AG09309 (cell line): ENCODE results near the gene P2RX1.

Experiments
- DNase-seq: peaks from one replicate; pipeline ENCODE4 v3.0.0-alpha.2; 2010; ENCODE audit warnings: low read depth
- H3K4me3 ChIP-seq: 2 replicates; pipeline ENCODE4 v1.5.1; 2011; ENCODE audit warnings: mild to moderate bottlenecking, low read depth, low read length, moderate library complexity; ENCODE audit not compliant: control insufficient read depth
- CTCF ChIP-seq: IDR thresholded peaks from 2 replicates; pipeline ENCODE4 v1.5.1; 2011; ENCODE audit warnings: mild to moderate bottlenecking, low read depth, low read length, inconsistent platforms; ENCODE audit not compliant: insufficient read depth, control insufficient read depth; ENCODE audit errors: missing control alignments

The P2RX1 gene

DNA sequence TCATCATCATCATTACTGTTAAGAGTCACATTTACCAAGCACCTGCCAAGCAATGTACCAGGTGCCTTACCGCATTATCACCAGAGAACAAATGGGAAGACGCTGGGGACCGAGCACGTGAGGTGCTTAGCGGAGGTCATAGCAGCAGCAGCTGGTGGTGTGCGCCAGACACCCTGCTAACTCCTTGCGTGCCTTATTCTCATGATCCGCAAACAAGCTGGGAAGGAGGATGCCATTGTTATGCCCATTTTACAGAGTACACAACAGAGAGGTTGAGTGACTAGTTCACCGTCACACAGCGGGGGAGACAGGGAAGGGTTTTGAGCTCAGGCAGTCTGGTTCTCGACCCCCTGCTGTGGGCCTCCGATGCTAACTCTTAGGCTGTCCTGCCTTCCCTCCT, 40.7 kb upstream of the P2RX1 start:
- no peak for DNase-seq
- TF ChIP-seq CTCF = no peak

GRCh38 chr17:3956327-3956957, 40.2 kb upstream of the P2RX1 start:
- TF ChIP-seq CTCF = no peak
- H3K4me3 ChIP-seq = no peak overlapping the region
- DNase-seq = no peak

More for the DNA sequence above, 40.7 kb upstream of the P2RX1 start:
- no peak overlapping the region for H3K4me3 ChIP-seq

DNA sequence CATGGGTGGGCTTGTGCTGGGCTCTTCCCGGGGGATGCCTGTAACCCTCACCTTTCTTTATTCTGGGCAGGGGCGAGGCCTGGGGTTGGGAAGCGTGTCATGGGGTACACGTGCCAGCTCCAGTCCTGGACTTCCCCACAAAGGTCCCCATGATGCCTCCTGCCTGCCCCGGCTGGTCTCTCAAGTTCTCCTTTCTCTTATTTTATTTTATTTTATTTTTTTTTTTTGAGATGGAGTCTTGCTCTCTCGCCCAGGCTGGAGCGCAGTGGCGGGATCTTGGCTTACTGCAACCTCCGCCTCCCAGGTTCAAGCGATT, 39.4 kb upstream of the P2RX1 start:
- no peak for DNase-seq
- TF ChIP-seq CTCF = no peak
- H3K4me3 ChIP-seq = no peak overlapping the region

DNA sequence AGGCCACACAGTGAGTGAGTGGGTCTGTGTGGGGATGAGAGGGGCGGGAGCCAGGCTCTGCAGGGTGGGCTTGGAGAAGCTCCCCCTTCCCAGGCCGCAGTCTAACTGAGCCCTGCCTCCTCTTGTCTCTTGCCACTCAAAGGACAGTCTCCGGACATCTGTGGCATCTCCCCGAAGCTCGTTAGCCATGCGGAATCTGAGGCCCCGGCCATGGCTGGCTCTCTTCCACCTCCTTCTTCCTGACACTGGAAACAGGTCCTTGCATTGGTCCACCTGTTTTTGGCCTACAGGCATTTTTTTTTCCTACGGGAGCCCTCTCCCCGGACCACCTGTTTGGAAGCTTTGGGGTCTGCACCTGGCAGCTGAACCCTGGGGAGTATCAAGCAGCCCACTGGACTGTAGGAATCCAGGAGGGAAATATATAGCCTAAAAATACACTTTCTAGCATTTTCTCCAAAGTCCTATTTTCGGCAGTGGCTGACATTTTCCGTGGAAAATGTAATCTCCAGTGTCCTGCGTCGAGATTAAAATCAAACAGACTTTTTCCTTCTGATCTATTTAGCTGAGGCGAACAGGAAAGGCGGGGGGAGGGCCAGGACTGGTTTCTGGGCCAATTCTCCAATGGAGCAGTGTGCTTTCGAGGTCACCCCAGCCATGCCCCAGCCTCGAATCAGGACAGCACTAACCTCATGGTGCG, 38.9 kb upstream of the P2RX1 start:
- H3K4me3 ChIP-seq = no peak overlapping the region
- TF ChIP-seq CTCF = no peak
- DNase-seq = no peak

DNA sequence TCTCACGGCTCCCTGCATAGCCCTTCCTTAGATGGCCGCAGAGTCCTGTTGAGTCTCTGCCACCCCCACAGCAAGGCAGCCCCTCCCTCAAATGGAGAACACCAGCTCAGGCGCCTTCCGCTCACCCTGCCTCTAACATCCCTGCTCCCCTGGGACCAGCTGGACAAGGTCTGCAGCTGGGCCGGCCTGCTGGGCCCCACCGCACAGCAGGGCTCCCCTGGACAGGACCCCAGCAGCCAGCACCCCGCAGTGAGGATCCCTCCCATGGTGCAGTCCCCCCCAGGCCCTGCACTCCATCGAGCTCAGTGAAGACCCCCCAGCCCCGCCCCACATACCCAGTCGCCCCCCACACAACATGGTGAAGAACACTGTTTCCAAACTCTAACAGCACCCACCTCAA, 37.8 kb upstream of the P2RX1 start:
- no peak for DNase-seq
- no peak overlapping the region for H3K4me3 ChIP-seq
- no peak for TF ChIP-seq CTCF

DNA sequence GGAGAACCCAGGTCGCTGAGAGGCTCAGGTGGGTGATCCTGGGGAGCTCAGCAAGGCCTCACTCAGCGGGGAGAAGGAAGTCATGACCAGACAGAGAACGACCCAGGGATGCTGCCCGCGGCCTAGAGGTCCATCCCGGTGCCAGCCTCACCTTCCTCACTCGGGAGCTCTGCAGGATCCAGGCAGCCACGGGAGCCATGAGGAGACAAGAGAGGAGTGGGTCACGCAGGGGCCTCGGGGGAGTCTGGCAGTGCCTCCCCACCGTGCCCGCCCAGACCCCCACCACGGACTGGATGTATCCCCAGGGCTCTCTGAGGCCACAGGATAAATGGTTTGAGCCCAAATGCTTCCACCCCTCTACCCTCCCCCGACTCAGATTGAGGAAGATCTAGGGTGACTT, 37.3 kb upstream of the P2RX1 start:
- no peak for DNase-seq
- TF ChIP-seq CTCF = no peak
- no peak overlapping the region for H3K4me3 ChIP-seq
